NCI-H1930 (cell line): Measurements from ENCODE around the gene WNK2.

ENCODE experiments used
- DNase-seq, 2 experiments: peaks; one replicate each; lab custom pipeline; 2025; lab: John Stamatoyannopoulos, UW

Gene WNK2

DNA sequence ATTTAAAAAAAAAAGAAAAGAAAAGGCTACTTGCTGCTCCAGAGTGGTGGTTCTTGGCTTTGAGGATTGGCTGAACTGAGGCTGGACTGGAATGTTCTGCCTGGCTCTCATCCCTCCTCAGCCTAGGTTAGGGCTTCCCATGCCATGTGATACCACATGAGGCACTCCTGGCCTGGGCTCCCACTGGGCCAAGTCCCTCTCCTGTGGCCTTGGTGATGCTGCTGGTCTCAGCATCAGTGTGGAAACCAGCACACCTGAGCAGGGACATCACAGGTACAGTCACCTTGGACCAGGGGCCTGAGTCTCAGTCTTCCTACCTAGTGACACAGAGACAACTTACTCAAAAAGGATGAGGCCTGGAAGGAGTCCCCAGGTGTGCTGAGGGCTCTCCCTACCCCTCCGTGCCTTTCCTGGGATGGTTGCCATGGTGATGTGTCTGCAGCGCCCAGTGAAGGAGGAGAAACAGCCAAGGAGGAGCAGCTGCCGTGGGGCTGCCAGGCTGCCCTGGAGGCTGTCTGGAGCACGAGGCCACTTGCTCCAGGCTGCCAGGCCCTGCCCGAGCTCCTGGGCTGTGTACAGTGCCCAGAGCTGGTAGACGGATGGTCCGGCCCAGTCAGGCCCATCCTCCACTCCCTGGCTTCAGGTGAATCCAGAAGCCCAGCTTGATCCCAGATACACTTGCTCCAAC lies 71.0 kb downstream of the WNK2 start:
- no peak for DNase-seq

DNA sequence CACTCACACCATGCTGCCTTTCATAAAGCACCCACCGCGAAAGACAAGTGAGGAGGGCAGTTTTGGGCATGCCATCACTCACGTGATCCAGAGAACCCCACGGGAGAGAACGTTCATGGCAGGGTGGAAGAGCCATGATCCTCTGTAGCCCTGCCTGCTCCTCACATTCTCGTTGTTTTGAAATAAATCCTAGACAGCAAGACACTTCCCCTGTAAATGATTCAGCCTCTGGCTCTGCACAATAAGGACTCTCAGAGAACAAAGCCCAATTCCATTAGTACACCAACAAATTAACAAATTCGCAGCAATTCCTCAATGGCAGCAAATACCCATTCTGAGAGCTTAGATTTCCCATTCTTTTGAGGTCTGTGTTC lies 71.5 kb downstream of the WNK2 start:
- no peak for DNase-seq

DNA sequence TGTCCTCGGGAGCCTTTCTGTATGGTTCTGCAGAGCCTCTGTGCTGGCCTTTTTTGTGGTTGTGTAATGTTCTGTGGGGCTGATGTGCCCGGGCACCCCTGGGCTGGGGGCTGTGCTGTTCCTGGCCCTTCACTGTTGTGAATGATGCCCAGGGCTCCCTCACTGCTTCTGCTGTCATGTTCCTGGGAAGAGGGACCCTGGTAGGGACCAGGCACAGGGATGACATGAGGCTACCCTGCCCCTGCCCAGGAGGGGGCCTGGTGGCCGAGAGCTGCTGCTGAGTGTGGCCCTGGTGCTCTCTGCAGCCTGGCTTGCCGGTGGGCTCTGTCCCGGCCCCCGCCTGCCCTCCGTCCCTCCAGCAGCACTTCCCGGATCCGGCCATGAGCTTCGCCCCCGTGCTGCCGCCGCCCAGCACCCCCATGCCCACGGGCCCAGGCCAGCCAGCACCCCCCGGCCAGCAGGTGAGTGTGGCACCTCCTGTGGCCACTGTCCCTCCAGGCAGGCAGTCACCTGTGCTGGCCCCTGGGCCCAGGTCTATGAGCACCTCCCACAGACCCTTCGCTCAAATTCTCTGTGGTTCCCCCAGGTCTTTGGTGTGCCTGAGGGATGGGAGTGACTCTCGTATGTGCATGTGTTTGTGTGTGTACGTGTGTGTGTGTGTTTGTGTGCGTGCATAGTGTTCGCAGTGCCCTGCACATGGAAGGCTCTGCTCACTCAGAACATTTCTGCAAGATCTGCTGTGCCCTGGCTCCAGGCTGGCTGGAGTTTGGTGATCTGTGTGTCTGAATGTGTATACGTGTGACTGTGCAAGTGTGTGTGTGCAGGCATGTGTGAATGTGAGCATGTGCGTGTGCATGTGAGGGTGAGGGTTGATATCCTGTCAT lies 72.3 kb downstream of the WNK2 start:
- DNase-seq, result no peak

DNA sequence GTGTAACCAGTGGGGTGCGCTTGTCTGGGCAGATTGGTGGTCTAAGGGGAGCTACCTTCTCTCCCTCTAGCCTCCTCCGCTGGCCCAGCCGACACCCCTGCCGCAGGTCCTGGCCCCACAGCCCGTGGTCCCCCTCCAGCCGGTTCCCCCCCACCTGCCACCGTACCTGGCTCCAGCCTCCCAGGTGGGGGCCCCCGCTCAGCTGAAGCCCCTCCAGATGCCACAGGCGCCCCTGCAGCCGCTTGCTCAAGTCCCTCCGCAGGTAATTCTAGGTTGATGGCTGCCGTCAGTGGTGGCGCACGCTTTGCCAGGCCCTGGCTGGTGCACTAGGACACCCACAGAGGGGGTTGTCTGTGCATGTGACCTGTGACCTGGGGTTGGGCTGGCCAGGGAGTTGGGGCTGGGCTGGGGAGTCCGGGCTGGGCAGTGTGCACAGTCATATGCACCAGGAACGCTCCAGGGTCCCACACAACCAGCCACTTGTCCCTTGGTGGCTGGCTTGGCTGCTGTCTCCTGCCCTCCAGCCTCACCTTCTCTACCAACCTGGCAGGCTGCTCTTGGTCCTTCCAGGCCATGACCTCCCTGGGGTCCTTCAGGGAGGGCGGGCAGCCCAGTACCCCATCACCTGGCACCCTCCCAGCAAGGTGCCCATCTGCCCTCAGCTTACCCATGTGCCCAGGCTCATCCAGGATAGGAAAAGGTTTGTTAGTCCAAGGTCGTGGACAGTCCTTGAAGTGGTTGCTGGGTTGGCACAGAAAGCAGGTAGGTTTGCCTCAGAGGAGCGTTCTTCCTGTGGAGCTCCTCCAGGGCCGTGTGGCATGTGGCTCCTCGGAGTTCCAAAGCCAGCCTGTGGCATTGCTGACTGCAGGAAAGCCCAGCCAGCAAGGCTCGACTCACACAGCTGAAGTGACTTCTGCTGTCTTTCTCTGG lies 73.2 kb downstream of the WNK2 start:
- DNase-seq, result no peak

GRCh38 chr9:93257808-93258331 lies 73.9 kb downstream of the WNK2 start:
- DNase-seq, result no peak

GRCh38 chr9:93258419-93258817 lies 74.5 kb downstream of the WNK2 start:
- DNase-seq, result no peak

DNA sequence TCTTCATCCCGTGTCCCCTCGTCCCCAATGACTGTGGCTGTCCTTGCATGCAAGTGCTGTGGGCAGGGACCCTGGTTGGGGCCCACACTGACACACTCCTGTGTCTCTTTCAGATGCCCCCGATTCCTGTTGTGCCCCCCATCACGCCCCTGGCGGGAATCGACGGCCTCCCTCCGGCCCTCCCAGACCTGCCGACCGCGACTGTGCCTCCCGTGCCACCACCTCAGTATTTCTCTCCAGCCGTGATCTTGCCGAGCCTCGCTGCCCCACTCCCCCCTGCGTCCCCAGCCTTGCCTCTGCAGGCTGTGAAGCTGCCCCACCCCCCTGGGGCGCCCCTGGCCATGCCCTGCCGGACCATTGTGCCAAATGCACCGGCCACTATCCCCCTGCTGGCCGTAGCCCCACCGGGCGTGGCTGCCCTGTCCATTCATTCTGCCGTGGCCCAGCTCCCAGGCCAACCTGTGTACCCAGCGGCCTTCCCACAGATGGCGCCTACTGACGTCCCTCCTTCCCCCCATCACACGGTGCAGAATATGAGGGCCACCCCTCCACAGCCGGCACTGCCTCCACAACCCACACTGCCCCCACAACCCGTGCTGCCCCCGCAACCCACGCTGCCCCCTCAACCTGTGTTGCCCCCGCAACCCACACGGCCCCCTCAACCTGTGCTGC lies 75.0 kb downstream of the WNK2 start:
- no peak for DNase-seq

GRCh38 chr9:93259490-93260262 lies 75.7 kb downstream of the WNK2 start:
- DNase-seq, result no peak

DNA sequence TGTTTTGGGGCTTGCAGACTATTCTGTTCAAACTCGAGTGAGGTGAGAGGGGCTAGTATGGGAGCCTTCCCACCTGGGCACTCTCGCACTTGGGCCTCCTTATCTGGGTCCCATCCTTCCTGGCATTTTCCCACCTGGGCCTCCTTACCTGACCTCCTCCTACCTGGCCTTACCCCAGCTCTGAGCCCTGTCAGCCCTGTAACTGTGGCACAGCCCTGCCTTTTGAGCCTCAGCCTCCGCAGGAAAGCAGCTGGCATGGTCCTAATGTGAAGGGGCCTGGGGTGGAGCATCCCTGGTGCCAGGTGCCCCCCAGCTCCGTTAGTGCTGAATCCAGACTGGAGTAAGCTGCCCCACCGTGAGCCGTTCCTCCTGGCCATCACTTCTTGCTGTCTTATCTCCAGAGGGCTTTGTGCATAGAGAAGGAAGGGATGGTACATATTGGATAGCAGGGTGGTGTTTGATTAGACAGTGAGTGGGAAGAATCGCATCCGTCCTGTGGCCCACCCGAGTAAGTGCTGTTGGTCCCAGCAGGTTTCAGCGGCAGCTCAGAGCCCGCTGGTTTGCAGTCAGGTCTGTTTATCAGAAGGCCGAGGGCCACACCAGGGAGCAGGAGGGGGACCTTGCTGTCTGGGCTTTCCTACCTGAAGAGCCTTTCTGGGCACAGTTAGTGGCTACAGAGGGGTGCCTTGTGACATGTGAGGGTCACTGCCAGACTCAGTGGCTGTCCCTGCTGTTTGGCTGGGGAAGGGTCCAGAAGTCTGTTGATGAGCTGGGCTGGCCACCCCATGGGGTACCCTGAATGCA lies 76.5 kb downstream of the WNK2 start:
- DNase-seq, result no peak

DNA sequence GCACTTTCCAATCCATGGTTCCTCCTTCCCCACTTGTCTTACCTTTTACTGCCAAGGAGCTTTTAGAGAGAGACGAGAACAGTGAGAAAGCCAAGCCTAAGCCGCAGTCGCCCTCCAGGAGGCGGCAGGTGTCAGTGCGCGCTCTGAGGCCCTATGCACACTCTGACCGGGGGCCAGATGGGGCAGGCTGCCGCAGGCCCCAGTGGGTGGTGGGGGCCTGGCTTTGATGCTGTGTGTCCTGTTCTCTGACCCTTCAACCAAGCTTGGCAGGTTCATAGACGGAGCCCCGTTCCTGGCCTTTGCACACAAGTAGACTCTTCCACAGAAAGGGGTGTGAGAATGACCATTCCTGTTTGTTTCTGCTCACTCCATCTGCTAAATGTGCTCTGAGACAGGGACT lies 77.3 kb downstream of the WNK2 start:
- no peak for DNase-seq

DNA sequence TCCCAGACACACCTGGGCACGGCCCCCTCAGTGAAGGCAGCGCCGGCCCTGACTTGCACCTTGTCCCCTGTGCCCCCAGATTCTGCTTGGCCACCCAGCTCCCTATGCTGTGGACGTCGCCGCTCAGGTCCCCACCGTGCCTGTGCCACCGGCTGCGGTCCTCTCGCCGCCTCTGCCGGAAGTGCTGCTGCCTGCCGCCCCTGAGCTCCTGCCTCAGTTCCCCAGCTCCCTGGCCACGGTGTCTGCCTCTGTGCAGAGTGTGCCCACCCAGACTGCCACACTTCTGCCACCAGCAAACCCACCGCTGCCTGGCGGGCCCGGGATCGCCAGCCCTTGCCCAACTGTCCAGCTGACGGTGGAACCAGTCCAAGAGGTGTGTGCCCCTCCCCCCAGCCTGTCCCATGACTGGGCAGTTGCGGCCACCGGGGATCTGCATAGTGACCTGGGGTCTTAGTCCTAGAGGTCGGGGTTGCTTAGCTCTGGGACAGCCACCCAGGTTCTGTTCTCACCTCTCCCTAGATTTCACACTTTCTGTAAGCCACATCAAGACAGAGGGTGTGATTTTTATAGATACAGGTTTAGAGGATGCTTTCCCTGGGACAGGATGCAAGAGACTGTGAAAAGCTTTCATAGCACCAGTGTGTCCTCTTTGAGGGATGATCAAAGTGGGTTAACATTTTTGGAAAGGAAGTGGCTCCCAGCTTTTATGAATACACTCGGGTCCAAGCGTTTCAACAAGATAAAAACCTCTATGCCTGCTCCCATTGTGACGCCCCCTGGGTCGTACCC lies 78.0 kb downstream of the WNK2 start:
- no peak for DNase-seq

GRCh38 chr9:93262537-93263310 lies 78.8 kb downstream of the WNK2 start:
- no peak for DNase-seq

DNA sequence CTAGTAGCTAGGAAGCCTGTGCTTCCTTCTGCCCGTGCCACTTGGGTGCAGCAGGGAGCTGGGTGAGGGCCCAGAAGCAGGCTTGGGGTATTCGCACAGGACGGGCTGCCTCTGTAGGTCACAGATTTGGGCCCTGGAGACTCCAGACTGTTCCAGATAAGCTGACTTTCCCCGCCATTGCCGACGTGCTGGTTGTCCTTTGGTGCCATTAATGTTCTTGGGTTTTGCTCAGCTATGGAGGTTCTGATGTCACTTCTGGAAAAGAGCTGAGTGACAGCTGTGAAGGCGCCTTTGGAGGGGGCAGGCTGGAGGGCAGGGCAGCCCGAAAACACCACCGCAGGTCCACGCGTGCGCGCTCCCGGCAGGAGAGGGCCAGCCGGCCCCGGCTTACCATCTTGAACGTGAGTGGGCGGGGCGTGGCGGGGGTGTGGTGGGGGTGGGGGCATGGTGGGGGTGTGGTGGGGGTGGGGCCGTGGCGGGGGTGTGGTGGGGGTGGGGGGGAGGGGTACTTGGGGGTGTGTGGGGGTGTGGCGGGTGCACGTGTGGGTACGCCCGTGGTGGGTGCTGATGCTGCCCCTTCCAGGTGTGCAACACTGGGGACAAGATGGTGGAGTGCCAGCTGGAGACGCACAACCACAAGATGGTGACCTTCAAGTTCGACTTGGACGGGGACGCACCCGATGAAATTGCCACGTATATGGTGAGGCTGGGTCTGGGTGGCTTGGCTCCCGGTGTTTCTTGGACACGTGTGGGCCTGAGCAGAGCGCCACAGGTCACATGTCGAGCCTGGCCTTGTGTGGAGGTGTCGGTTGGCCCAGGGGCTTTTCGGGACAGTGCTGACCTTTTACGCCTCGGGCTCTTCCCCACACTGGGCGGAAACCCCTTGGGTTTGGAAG lies 79.6 kb downstream of the WNK2 start:
- DNase-seq, result no peak

DNA sequence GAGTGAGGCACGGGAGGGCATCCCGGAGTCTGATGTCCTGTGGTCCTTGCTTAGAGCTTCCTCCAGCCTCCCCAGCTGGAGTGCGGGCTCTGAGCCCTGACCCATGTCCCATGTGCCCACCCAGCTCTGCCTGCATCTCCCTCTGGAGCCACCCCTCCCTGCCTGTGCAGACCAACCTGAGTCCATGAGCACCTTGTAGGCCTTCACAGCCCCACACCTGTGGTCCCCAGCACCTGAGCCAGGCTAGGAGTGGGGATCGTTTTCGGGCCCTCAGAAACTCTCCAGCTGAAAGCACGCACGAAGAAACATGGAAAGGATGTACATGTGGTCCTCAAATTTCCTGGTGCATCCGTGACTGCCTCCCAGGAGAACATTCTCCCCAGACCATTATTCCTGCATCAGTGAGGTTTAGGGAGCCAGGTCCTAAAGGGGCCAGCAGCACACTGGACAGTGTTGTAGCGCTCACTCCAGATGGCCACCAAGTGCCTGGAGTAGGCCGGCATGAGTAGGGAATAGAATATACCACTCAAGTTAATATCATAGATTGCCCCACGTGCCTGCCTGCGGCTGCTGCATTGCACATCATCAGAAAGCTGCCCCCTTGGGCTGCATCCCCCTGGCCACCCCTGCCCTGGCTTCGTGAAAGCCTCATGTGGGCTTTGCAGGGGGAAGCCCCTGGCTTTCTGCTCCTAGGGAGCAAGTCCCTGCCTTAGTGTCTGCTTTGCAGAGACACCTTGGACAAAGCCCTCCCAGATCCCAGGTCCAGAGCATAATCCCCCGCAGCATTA lies 80.6 kb downstream of the WNK2 start:
- DNase-seq, result no peak

DNA sequence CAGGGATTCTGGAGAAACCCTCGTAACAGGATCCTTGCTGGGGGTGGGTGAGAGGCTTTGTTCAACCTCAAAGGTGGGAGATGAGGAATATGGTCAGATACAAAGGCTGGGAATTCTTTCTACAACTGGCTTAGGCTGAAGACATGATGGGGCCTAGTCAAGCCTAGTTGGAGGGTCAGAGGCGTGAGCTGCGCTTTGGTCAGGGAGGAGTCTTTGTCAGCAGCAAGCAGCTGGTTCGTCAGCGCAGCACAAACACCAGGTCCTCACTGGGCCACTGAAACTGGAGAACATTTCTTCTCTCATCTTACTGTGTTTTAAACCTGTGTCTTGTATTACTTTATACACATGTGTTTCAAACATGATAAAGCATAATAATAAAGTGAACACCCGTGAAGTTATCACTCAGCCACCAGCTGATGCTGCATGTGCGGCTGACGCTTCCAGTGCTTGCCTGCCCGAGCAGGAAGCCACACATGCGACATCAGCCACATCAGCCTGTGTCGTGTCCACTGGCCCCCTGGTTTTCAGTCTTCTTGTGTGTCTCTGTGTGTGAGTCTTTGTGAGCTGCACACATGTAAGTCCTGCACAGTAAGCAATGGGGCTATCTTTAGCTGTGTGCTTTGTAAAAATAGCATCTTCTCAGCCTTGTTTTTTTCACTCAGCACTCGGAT lies 81.5 kb downstream of the WNK2 start:
- DNase-seq, result no peak

DNA sequence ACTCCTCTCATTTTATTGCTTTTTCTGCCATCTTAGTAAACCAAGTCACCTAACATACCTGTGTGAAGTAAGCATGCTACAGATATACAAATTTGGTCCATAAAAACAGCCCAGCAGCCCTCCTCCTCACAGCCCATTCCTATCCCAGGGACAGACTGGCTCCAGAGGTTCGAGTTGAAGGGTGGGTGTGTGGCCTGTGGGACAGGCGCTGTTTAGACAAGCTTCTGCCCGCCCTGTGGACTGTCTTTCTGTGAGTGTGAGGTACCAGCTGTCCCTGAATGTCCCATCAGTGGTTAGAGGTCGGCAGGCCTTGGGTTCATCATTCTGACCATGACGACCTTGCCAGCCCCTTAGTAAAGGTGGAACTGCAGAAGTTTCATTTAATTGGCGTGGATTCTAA lies 82.0 kb downstream of the WNK2 start:
- no peak for DNase-seq
